ENCODE data around the gene NDUFV1. TPM values are rescaled to one million over a fixed set of nuclear protein-coding genes. Genes with fewer than 3 reads are reported as not detected.
A peak's percentile ranks its signal among the peaks of the same experiment; 100 is the strongest.

The NDUFV1 gene
- 100 to 1,000 TPM; 145 to 258 (median 185) TPM for total RNA-seq
- polyA plus RNA-seq: 100 to 1,000 TPM; 132 to 257 (median 213) TPM
- long read RNA-seq, donor 1, transcript NDUFV1-201 (10 exons, 1,596 nt): major isoform, 21 of 80 reads
- long read RNA-seq, donor 1, partial matches to known transcripts: 45 of 80 reads
- long read RNA-seq, donor 1, other reads (novel, unspliced or antisense): 6 of 80 reads
- long read RNA-seq, donor 2, transcript NDUFV1-201 (10 exons, 1,596 nt): major isoform, 22 of 64 reads
- long read RNA-seq, donor 2, partial matches to known transcripts: 38 of 64 reads
- long read RNA-seq, donor 2, other reads (novel, unspliced or antisense): 0 of 64 reads

- H3K27ac ChIP-seq: peak within 1 kb of the TSS; percentile 74 to 92 (median 88)
- H3K4me1 ChIP-seq: peaks cover 14 to 38% (median 25%) of the 10 kb centered on the region in 6 donors
- peak; percentile 100 for DNase-seq
- peaks cover 0 to 3% (median 0%) of the 10 kb centered on the region in 7 donors for H3K27me3 ChIP-seq (replicated peaks in 1 of 7)
- TF ChIP-seq POLR2AphosphoS5 (IDR thresholded peaks at IDR 0.05) (peak; percentile 93 to 97 (median 95)), POLR2A (IDR thresholded peaks at IDR 0.05) (peak in 1 of 3 donors; percentile 63), CTCF (IDR thresholded peaks at IDR 0.05 in 8 of 11, conservative IDR thresholded peaks at IDR 0.05 in 3 of 11) (peak; percentile 58 to 90 (median 86))
- H3K36me3 ChIP-seq: peaks cover 0 to 36% (median 33%) of the 10 kb centered on the region in 6 donors
- WGBS, 5 donors: 0 to 1% (median 1%) methylated on average over 44 to 69 of the region's 69 CpGs
- intact Hi-C loops (cut with DNase I; ENCODE audit: low total_unique reads): no loop called here
- peak within 1 kb of the TSS; percentile 83 to 100 (median 96) for H3K4me3 ChIP-seq
- no peaks in the 10 kb centered on the region for H3K9me3 ChIP-seq
Observed at GRCh38 chr11:67606492-67607295, at the start of gene NDUFV1. Gene NDUFV1, plus strand, starts transcription at chr11:67606936. Its CDS starts 69 bp downstream, at chr11:67607005.

GRCh38 chr11:67558084-67558772, 48.5 kb upstream of the NDUFV1 start:
- H3K27ac ChIP-seq: no peak overlapping the region

GRCh38 chr11:67561971-67562619, 44.6 kb upstream of the NDUFV1 start:
- DNase-seq: no peak
- 58 to 66% (median 60%) methylated on average over 10 of the region's 10 CpGs for WGBS, 5 donors
- peaks cover 0 to 11% (median 0%) of the 10 kb centered on the region in 7 donors for H3K27me3 ChIP-seq (replicated peaks in 1 of 7)
- no peaks in the 10 kb centered on the region for H3K36me3 ChIP-seq
- TF ChIP-seq CTCF (IDR thresholded peaks at IDR 0.05 in 8 of 11, conservative IDR thresholded peaks at IDR 0.05 in 3 of 11): no peak
- TF ChIP-seq POLR2AphosphoS5 (IDR thresholded peaks at IDR 0.05): no peak
- no peak for TF ChIP-seq POLR2A (IDR thresholded peaks at IDR 0.05)
- no peak overlapping the region for H3K4me3 ChIP-seq
- peaks cover 0 to 13% (median 3%) of the 10 kb centered on the region in 6 donors for H3K4me1 ChIP-seq
- no peaks in the 10 kb centered on the region for H3K9me3 ChIP-seq
- intact Hi-C loops (cut with DNase I; ENCODE audit: low total_unique reads): no loop called here
- H3K27ac ChIP-seq: peak overlapping the region in 1 of 8 donors; percentile 1

More at GRCh38 chr11:67558084-67558772, 48.5 kb upstream of the NDUFV1 start:
- TF ChIP-seq POLR2A (IDR thresholded peaks at IDR 0.05) (no peak), CTCF (IDR thresholded peaks at IDR 0.05 in 8 of 11, conservative IDR thresholded peaks at IDR 0.05 in 3 of 11) (no peak), POLR2AphosphoS5 (IDR thresholded peaks at IDR 0.05) (no peak)
- 65 to 83% (median 77%) methylated on average over 19 of the region's 19 CpGs for WGBS, 5 donors
- intact Hi-C loops (cut with DNase I; ENCODE audit: low total_unique reads): no loop called here
- Histone ChIP-seq H3K4me1 (peaks cover 0 to 13% (median 3%) of the 10 kb centered on the region in 6 donors), H3K36me3 (no peaks in the 10 kb centered on the region), H3K4me3 (no peak overlapping the region), H3K27me3 (replicated peaks in 1 of 7) (peaks cover 0 to 9% (median 0%) of the 10 kb centered on the region in 7 donors), H3K9me3 (no peaks in the 10 kb centered on the region)
- DNase-seq: peak; percentile 51

Data from spleen (tissue), 13 donors.